CD4-positive, CD25-positive, alpha-beta regulatory T cell (primary cell): Measurements from ENCODE around the gene SPHKAP. TPM values are rescaled to one million over a fixed set of nuclear protein-coding genes. Genes with fewer than 3 reads are reported as not detected.

Experiments used
- ATAC-seq, 2 donors: fragments of 150-1000 bp; cut with Tn5 transposase; one replicate each; pipeline ENCODE4 v1.10.0; 2021; ENCODE audit warnings: low read depth in 2 of 2, moderate number of reproducible peaks in 2 of 2, moderate library complexity in 1 of 2
- DNase-seq, 3 donors: peaks; one replicate each; pipeline versions ENCODE4 v3.0.0 to v3.0.0-alpha.2; 2012 to 2022; ENCODE audit warnings: mixed read lengths in 1 of 3
- H3K27ac ChIP-seq: one replicate; pipeline ENCODE4 v1.7.0; 2013; ENCODE audit warnings: mild to moderate bottlenecking, low read length; ENCODE audit not compliant: insufficient read depth, poor library complexity, severe bottlenecking
- H3K27me3 ChIP-seq: one replicate; pipeline ENCODE4 v1.7.0; 2013; ENCODE audit warnings: low read length; ENCODE audit not compliant: control insufficient read depth, insufficient read depth
- H3K36me3 ChIP-seq: one replicate; pipeline ENCODE4 v1.7.0; 2013; ENCODE audit warnings: mild to moderate bottlenecking, low read length, moderate library complexity; ENCODE audit not compliant: control insufficient read depth, insufficient read depth
- H3K4me1 ChIP-seq: 2 replicates; pipeline ENCODE4 v1.7.0; 2013; ENCODE audit warnings: mild to moderate bottlenecking, low read length; ENCODE audit not compliant: insufficient read depth, control insufficient read depth, poor library complexity, severe bottlenecking
- H3K4me3 ChIP-seq: one replicate; pipeline ENCODE4 v1.7.0; 2013; ENCODE audit warnings: low read depth, mild to moderate bottlenecking, low read length, moderate library complexity
- H3K9me3 ChIP-seq, 2 experiments: 1 replicate in 1 of 2; 2 replicates in 1 of 2; pipeline ENCODE4 v1.7.0; 2013; ENCODE audit warnings: low read length in 2 of 2, mild to moderate bottlenecking in 1 of 2, moderate library complexity in 1 of 2; ENCODE audit not compliant: control insufficient read depth in 2 of 2
- H3K27ac Mint-ChIP-seq, 3 donors: one replicate each; pipeline ENCODE4 v1.8.0; 2020 to 2022; ENCODE audit warnings: mild to moderate bottlenecking in 3 of 3, mixed read lengths in 3 of 3, moderate library complexity in 2 of 3
- H3K27me3 Mint-ChIP-seq: one replicate; pipeline ENCODE4 v1.8.0; 2022; ENCODE audit warnings: mild to moderate bottlenecking, mixed read lengths
- H3K36me3 Mint-ChIP-seq: one replicate; pipeline ENCODE4 v1.8.0; 2020; ENCODE audit warnings: mixed read lengths
- H3K4me1 Mint-ChIP-seq, 4 donors: one replicate each; pipeline ENCODE4 v1.8.0; 2020 to 2022; ENCODE audit warnings: mixed read lengths in 4 of 4, mild to moderate bottlenecking in 1 of 4
- H3K4me3 Mint-ChIP-seq, 4 donors: one replicate each; pipeline ENCODE4 v1.8.0; 2020 to 2022; ENCODE audit warnings: mild to moderate bottlenecking in 4 of 4, mixed read lengths in 4 of 4, moderate library complexity in 3 of 4
- H3K9me3 Mint-ChIP-seq, 7 donors: one replicate each; pipeline ENCODE4 v1.8.0; 2020 to 2022; ENCODE audit warnings: mixed read lengths in 7 of 7, mild to moderate bottlenecking in 3 of 7, moderate library complexity in 2 of 7
- polyA plus RNA-seq, 4 donors: library from polyadenylated mRNA; unstranded; fragments of 300-500 nt; fragmentation: Illumina TruSeq; gene quantifications; one replicate each; pipeline ENCODE4 v1.2.3, GENCODE V29; 2021
- total RNA-seq: library from RNA; stranded (reverse); gene quantifications from one replicate; pipeline ENCODE4 v1.2.3, GENCODE V29; 2022

SPHKAP gene
- total and polyA plus RNA-seq, 5 donors from 2014 or later = not detected

DNA sequence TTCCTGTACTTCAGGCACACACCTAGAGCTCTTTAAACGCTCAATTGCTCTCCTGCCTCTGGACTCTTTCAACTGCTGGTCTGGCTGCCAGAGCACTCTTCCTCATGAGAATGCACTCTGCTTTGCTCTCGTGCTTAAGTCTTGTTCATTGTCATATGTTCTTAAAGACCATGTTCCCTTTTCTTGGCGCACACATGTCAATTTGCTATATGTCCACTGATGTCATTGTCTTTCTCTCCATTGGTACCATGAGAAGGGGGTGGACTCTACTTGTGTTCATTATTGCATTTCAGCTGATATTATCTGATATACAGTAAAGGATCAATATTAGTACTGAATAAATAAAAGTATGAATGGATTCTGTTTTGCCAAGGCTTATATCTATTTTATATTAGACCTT lies 16.8 kb downstream of the SPHKAP start:
- no peaks in the 10 kb centered on the region for H3K27me3 ChIP-seq
- no peaks in the 10 kb centered on the region for H3K36me3 Mint-ChIP-seq
- no peak overlapping the region for H3K4me3 Mint-ChIP-seq
- DNase-seq (no peak), ATAC-seq (no peak)
- H3K4me3 ChIP-seq = no peak overlapping the region
- H3K27ac ChIP-seq = no peak overlapping the region
- H3K9me3 Mint-ChIP-seq = peaks cover 0 to 14% (median 2%) of the 10 kb centered on the region in 7 donors
- no peaks in the 10 kb centered on the region for H3K36me3 ChIP-seq
- H3K4me1 Mint-ChIP-seq = no peaks in the 10 kb centered on the region
- no peak overlapping the region for H3K27ac Mint-ChIP-seq
- H3K4me1 ChIP-seq = no peaks in the 10 kb centered on the region
- no peaks in the 10 kb centered on the region for H3K9me3 ChIP-seq
- no peaks in the 10 kb centered on the region for H3K27me3 Mint-ChIP-seq

DNA sequence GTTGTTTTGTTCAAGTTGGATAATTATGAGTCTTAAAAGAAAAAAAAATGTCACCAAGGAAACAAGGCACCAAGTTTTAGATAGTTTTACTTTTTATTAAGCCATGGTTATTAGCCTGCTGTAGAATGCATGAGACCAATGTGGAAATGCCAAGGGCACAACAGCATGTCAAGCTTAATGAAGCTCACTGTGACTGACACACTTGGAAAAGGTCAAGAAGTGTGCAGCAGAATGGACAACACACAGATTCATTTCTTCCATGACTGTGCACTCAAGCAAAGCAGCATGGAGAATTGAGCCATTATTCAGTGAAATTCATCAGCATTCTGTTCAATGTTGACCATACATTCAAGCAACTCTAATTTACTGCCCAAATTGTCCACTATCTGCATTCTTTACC lies 23.6 kb downstream of the SPHKAP start:
- Histone ChIP-seq H3K9me3 (peaks cover 0 to 2% of the 10 kb centered on the region in 2 experiments), H3K36me3 (no peaks in the 10 kb centered on the region), H3K27me3 (no peaks in the 10 kb centered on the region), H3K4me1 (no peaks in the 10 kb centered on the region), H3K27ac (no peak overlapping the region), H3K4me3 (no peak overlapping the region)
- no peaks in the 10 kb centered on the region for H3K27me3 Mint-ChIP-seq
- H3K4me3 Mint-ChIP-seq = no peak overlapping the region
- no peak overlapping the region for H3K27ac Mint-ChIP-seq
- ATAC-seq (no peak), DNase-seq (no peak)
- H3K36me3 Mint-ChIP-seq = no peaks in the 10 kb centered on the region
- H3K4me1 Mint-ChIP-seq = no peaks in the 10 kb centered on the region
- H3K9me3 Mint-ChIP-seq = peaks cover 0 to 19% (median 3%) of the 10 kb centered on the region in 7 donors

DNA sequence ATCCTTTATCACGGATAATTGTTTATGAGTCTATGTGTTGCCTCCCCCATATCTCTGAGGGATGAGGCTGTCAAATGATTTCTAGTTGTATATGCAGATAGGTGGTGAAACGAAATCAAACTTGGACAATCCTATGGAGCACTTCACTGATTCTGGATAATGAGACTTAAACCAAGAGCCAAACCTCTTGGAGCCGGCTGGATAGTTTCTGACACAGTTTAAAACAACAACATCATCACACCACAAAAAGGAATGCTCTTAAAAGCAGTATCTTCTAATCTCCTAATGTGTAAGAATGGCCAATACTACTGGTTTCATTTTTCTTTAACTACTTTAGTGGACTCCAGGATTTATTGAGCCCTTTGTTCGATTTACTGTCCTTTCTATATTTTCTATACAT lies 36.5 kb downstream of the SPHKAP start:
- Mint-ChIP-seq H3K27ac (no peak overlapping the region), H3K36me3 (no peaks in the 10 kb centered on the region), H3K4me3 (no peak overlapping the region), H3K9me3 (peaks cover 0 to 12% (median 3%) of the 10 kb centered on the region in 7 donors), H3K27me3 (no peaks in the 10 kb centered on the region), H3K4me1 (peaks cover 0 to 5% (median 0%) of the 10 kb centered on the region in 4 donors)
- ATAC-seq = no peak
- Histone ChIP-seq H3K27ac (no peak overlapping the region), H3K4me1 (no peaks in the 10 kb centered on the region), H3K9me3 (peaks cover 0 to 2% of the 10 kb centered on the region in 2 experiments), H3K27me3 (no peaks in the 10 kb centered on the region), H3K36me3 (no peaks in the 10 kb centered on the region), H3K4me3 (no peak overlapping the region)
- DNase-seq = no peak

DNA sequence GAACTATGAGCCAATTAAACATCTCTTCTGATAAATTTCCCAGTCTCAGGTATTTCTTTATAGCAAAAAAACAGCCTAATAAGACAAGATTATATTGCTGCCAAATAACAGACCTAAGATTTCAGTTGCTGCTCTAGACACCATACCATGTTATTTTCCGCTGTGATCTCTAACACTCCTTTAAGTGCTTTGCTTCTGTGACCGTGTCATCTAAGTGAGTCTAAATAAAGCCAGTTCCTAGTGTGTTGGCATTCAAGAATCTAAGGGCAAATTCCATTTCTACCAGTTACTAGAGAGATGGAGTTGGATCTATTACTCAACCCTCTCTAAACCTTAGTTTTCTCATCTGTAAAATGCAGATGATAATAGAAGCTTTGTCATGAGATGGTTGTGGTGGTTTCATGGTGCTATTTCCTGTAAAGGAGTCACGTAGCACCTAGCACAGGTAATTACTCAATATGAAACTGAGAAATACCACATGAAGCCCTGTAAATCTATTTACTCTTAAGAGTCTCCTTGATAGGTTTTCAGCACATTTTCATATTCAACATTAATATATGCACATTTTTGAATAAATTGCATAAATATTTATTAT lies 40.5 kb downstream of the SPHKAP start:
- peak in 2 of 3 donors; percentile 18 to 41 for DNase-seq
- Mint-ChIP-seq H3K36me3 (no peaks in the 10 kb centered on the region), H3K9me3 (peaks cover 0 to 6% (median 4%) of the 10 kb centered on the region in 7 donors), H3K27ac (peak overlapping the region in 1 of 3 donors; percentile 32), H3K4me1 (peaks cover 0 to 5% (median 0%) of the 10 kb centered on the region in 4 donors), H3K4me3 (no peak overlapping the region), H3K27me3 (no peaks in the 10 kb centered on the region)
- Histone ChIP-seq H3K27me3 (no peaks in the 10 kb centered on the region), H3K4me1 (no peaks in the 10 kb centered on the region), H3K4me3 (no peak overlapping the region), H3K36me3 (no peaks in the 10 kb centered on the region), H3K9me3 (no peaks in the 10 kb centered on the region), H3K27ac (no peak overlapping the region)
- no peak for ATAC-seq

DNA sequence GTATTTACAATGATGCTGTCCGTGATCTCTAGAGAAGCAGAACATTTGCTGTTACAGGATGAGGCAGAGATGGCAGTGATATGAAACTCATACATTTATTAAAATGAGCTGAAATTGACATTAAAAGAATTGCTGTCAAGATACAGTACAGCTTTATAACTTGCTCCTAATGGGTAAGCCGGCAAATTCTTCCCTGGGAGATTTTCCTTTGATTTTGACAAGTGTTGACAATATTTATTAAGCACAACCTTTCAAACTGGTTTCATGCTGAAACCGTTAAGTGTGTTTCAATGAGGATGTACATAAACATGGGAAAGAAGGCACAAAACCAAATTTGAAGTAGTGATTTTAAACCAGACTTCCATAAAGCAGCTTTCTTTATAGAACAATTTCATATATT lies 45.5 kb downstream of the SPHKAP start:
- peaks cover 0 to 4% (median 0%) of the 10 kb centered on the region in 7 donors for H3K9me3 Mint-ChIP-seq
- Histone ChIP-seq H3K27me3 (no peaks in the 10 kb centered on the region), H3K36me3 (no peaks in the 10 kb centered on the region), H3K27ac (no peak overlapping the region), H3K4me1 (no peaks in the 10 kb centered on the region), H3K9me3 (no peaks in the 10 kb centered on the region), H3K4me3 (no peak overlapping the region)
- DNase-seq (no peak), ATAC-seq (no peak)
- no peaks in the 10 kb centered on the region for H3K27me3 Mint-ChIP-seq
- H3K4me1 Mint-ChIP-seq = peaks cover 0 to 4% (median 0%) of the 10 kb centered on the region in 4 donors
- H3K4me3 Mint-ChIP-seq = no peak overlapping the region
- no peak overlapping the region for H3K27ac Mint-ChIP-seq
- no peaks in the 10 kb centered on the region for H3K36me3 Mint-ChIP-seq

DNA sequence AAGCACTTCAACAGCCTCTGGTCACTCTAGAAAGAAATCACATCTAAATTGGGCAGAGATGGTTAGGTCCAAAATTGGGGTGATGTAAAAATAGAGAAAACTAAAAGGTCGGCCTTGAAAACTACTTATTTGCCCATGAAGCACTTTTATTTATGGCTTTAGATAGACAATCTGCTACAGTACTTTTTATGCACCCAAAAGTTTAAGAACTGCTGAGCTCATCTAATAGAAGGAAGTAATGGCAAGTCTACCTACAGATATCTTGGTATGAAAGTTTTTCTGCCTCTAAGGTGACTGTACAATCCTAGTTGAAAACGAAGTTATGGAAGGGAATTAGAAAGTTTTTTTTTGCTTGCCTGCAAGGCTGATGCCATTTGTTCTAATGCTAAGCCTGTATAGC lies 46.2 kb downstream of the SPHKAP start:
- Histone ChIP-seq H3K4me3 (no peak overlapping the region), H3K9me3 (no peaks in the 10 kb centered on the region), H3K27ac (no peak overlapping the region), H3K4me1 (no peaks in the 10 kb centered on the region), H3K36me3 (no peaks in the 10 kb centered on the region), H3K27me3 (no peaks in the 10 kb centered on the region)
- ATAC-seq = no peak
- H3K27ac Mint-ChIP-seq = no peak overlapping the region
- H3K4me3 Mint-ChIP-seq = no peak overlapping the region
- no peaks in the 10 kb centered on the region for H3K27me3 Mint-ChIP-seq
- no peak for DNase-seq
- no peaks in the 10 kb centered on the region for H3K36me3 Mint-ChIP-seq
- no peaks in the 10 kb centered on the region for H3K4me1 Mint-ChIP-seq
- peaks cover 0 to 3% (median 0%) of the 10 kb centered on the region in 7 donors for H3K9me3 Mint-ChIP-seq

DNA sequence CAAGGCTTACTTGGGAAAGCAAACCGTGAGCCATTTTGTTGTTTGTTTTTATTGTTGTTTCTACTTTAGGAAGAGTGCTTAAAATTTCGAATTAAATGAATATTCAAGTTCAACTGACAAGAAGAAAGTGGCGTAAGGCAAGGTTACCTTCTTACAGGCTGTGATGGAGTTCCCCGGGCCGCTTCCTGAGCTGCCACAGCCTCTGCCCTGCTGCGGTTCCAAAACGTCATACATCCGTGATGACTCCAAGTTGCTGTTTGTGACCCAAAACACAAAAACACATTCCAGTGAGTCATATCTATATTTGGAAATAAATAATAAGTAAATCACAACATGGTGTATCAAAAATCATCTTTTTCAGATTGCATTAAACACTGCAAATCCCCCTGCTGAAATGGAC lies 49.7 kb downstream of the SPHKAP start:
- Histone ChIP-seq H3K4me3 (no peak overlapping the region), H3K9me3 (no peaks in the 10 kb centered on the region), H3K27ac (no peak overlapping the region), H3K4me1 (no peaks in the 10 kb centered on the region), H3K36me3 (no peaks in the 10 kb centered on the region), H3K27me3 (no peaks in the 10 kb centered on the region)
- DNase-seq = no peak
- Mint-ChIP-seq H3K27me3 (no peaks in the 10 kb centered on the region), H3K4me3 (no peak overlapping the region), H3K4me1 (no peaks in the 10 kb centered on the region), H3K36me3 (no peaks in the 10 kb centered on the region), H3K27ac (no peak overlapping the region), H3K9me3 (peaks cover 0 to 5% (median 0%) of the 10 kb centered on the region in 7 donors)
- ATAC-seq = no peak

DNA sequence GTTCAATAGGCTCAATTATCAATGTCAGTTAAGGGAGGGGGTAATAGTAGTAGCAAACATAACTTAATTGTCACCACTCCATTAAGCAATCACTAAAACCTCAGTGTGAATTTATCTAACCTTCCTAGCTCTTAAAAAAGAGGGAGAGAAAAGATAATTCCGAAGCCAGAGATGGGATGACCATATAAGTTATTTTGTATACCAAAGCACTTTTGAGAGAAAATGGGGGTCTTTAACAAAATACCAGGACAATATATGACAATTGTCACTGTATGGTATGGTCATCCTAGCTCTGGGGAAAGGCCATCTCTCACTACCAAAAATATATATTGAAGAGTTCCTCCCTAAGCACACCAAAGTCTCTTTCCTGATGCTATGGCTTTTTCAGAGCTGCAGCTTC lies 55.1 kb downstream of the SPHKAP start:
- Mint-ChIP-seq H3K9me3 (peaks cover 0 to 7% (median 4%) of the 10 kb centered on the region in 7 donors), H3K4me1 (no peaks in the 10 kb centered on the region), H3K36me3 (no peaks in the 10 kb centered on the region), H3K27ac (no peak overlapping the region), H3K4me3 (no peak overlapping the region), H3K27me3 (no peaks in the 10 kb centered on the region)
- no peaks in the 10 kb centered on the region for H3K4me1 ChIP-seq
- no peaks in the 10 kb centered on the region for H3K36me3 ChIP-seq
- no peak overlapping the region for H3K27ac ChIP-seq
- no peak for ATAC-seq
- H3K27me3 ChIP-seq = no peaks in the 10 kb centered on the region
- DNase-seq = no peak
- no peak overlapping the region for H3K4me3 ChIP-seq
- no peaks in the 10 kb centered on the region for H3K9me3 ChIP-seq
